ENCODE results near the gene PEAK1.

DNA sequence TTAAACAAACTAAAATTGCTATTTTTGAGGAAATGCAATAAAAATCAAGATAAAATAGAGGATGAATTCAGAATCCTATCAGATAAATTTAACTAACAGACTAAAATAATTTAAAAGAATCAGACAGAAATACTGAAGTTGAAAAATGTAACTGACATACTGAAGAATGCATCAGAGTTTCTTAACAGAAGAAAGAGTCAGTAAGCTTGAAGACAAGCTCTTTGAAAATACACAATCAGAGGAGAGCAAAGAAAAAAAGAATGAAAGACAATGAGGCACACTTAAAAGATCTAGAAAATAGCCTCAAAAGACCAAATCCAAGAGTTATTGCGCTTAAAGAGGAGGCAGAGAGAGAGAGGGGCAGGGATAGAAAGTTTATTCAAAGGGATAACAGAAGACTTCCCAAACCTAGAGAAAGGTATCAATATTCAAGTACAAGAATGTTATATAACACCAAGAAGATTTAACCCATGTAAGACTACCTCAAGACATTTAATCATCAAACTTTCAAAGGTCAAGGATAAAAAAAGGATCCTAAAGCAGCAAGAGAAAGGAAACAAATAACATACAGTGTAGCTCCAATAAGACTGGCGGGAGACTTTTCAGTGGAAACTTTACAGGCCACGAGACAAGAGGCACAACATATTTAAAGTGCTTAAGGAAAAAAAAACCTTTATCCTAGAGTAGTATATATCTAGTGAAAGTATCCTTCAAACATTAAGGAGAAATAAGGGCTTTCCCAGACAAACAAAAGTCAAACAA is 24.7 kb downstream of the PEAK1 start:
- TF ChIP-seq, protein P1, sequence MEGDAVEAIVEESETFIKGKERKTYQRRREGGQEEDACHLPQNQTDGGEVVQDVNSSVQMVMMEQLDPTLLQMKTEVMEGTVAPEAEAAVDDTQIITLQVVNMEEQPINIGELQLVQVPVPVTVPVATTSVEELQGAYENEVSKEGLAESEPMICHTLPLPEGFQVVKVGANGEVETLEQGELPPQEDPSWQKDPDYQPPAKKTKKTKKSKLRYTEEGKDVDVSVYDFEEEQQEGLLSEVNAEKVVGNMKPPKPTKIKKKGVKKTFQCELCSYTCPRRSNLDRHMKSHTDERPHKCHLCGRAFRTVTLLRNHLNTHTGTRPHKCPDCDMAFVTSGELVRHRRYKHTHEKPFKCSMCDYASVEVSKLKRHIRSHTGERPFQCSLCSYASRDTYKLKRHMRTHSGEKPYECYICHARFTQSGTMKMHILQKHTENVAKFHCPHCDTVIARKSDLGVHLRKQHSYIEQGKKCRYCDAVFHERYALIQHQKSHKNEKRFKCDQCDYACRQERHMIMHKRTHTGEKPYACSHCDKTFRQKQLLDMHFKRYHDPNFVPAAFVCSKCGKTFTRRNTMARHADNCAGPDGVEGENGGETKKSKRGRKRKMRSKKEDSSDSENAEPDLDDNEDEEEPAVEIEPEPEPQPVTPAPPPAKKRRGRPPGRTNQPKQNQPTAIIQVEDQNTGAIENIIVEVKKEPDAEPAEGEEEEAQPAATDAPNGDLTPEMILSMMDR (conservative IDR thresholded peaks at IDR 0.05), result no peak
- TF ChIP-seq ZFX (IDR thresholded peaks at IDR 0.05), result no peak
